ENCODE data around the gene UBE4B.

UBE4B gene

DNA sequence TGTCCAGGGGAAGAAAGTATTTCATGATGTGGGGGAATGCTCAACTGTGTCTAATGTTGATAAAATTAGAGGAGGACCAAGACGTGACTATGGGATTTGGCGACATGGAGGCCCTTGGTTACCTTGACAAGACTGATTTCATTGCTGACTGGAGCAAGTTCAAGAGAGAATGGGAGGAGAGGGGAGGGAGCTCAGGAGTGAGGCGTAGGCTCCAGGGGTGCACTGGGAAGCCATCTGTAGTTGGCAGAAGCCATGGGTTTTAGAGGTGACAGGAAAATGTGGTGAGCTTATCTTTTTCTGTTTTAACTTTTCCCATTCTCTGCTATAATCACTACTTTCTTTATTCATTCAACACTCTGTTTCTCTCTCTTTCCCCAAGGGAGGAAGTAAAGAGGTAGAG, 15.8 kb downstream of the UBE4B start:
- Histone ChIP-seq H3K9me3 (ENCODE audit: insufficient read depth, low read depth, low read length) (no peaks in the 10 kb centered on the region), H4K8ac (ENCODE audit: low read depth, low read length) (no peak overlapping the region), H3K14ac (ENCODE audit: low read length) (no peak overlapping the region), H3K4me3 (ENCODE audit: low read depth, low read length) (no peak overlapping the region), H3K27me3 (ENCODE audit: insufficient read depth, low read length) (no peaks in the 10 kb centered on the region), H4K91ac (ENCODE audit: low read depth, low read length) (no peak overlapping the region), H4K12ac (ENCODE audit: low read depth, low read length) (no peak overlapping the region), H3K23ac (ENCODE audit: low read length) (no peak overlapping the region), H3K4me2 (ENCODE audit: low read length) (no peak overlapping the region), H3K18ac (ENCODE audit: low read length) (no peak overlapping the region), H3K79me1 (ENCODE audit: low read length) (no peaks in the 10 kb centered on the region), H3K9ac (ENCODE audit: low read length) (no peak overlapping the region), H3K4me1 (ENCODE audit: control insufficient read depth in 1 of 2, insufficient read depth in 2 of 2, low read length in 2 of 2) (peaks cover 0 to 10% of the 10 kb centered on the region in 2 experiments), H3K4ac (ENCODE audit: low read depth, low read length) (no peak overlapping the region), H3K79me2 (ENCODE audit: control insufficient read depth, insufficient read depth, low read length, poor library complexity) (peaks cover 2% of the 10 kb centered on the region), H3K27ac (ENCODE audit: low read depth, low read length) (no peak overlapping the region), H2BK12ac (ENCODE audit: low read length) (no peak overlapping the region), H2BK120ac (ENCODE audit: insufficient read depth, low read length, poor library complexity) (no peak overlapping the region), H3K36me3 (ENCODE audit: control insufficient read depth in 1 of 2, insufficient read depth in 2 of 2, low read length in 2 of 2) (peaks cover 2 to 4% of the 10 kb centered on the region in 2 experiments), H2AK5ac (ENCODE audit: low read length) (no peak overlapping the region), H2AFZ (ENCODE audit: insufficient read depth, low read length, poor library complexity) (no peak overlapping the region), H2BK5ac (ENCODE audit: low read depth, low read length, poor library complexity) (no peak overlapping the region)
- WGBS (ENCODE audit: extremely low coverage, insufficient coverage, insufficient read length), result no CpG with 5 or more reads among the region's 3 CpGs
- DNase-seq, result no peak

DNA sequence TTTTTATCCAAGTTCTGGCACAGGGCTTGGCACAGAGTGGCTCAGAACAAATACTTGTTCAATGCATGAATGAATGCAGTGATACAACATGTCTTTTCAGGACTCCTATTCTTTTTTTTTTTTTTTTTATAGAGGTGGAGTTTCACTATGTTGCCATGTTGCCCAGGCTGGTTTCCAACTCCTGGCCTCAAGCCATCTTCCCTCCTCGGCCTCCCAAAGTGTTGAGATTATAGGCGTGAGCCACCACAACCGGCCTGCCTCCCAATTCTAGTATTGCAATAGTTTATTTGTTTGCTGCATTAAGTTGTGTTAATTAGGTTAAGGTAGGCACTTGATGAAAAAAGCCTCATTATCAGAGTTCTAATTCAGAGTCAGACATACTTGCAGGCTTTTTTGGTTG, 17.9 kb downstream of the UBE4B start:
- H4K12ac ChIP-seq (ENCODE audit: low read depth, low read length), result no peak overlapping the region
- WGBS (ENCODE audit: extremely low coverage, insufficient coverage, insufficient read length), result no CpG with 5 or more reads among the region's 3 CpGs

DNA sequence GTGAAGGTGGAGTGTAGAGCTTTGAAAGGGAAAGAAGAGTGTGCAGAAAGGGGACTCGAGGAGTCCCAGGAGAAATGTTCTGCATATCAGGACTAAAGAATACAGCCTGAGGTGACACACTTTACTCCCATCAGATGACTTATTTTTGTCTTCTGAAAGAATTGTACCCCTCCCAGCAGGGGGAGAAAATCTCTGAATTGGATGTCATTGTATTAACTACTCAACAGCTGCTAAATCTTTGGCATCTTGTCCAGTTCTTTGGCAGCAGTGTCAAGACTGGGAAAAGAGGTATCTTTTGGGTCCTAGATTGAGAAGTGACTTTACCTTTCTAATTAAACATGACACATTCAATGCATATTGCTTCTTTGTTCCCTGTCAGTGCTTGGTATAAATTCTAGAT, 18.9 kb downstream of the UBE4B start:
- Histone ChIP-seq H3K27ac (ENCODE audit: low read depth, low read length) (no peak overlapping the region), H3K9ac (ENCODE audit: low read length) (no peak overlapping the region), H3K23ac (ENCODE audit: low read length) (no peak overlapping the region), H3K18ac (ENCODE audit: low read length) (no peak overlapping the region), H2BK12ac (ENCODE audit: low read length) (no peak overlapping the region), H4K12ac (ENCODE audit: low read depth, low read length) (no peak overlapping the region), H3K79me1 (ENCODE audit: low read length) (no peaks in the 10 kb centered on the region), H2BK120ac (ENCODE audit: insufficient read depth, low read length, poor library complexity) (no peak overlapping the region), H3K4ac (ENCODE audit: low read depth, low read length) (peak overlapping the region; percentile 21), H2AFZ (ENCODE audit: insufficient read depth, low read length, poor library complexity) (no peak overlapping the region), H3K4me3 (ENCODE audit: low read depth, low read length) (no peak overlapping the region), H3K14ac (ENCODE audit: low read length) (no peak overlapping the region), H3K27me3 (ENCODE audit: insufficient read depth, low read length) (no peaks in the 10 kb centered on the region), H3K36me3 (ENCODE audit: control insufficient read depth in 1 of 2, insufficient read depth in 2 of 2, low read length in 2 of 2) (peaks cover 2% of the 10 kb centered on the region in 2 experiments), H3K4me1 (ENCODE audit: control insufficient read depth in 1 of 2, insufficient read depth in 2 of 2, low read length in 2 of 2) (peaks cover 3 to 4% of the 10 kb centered on the region in 2 experiments), H2BK5ac (ENCODE audit: low read depth, low read length, poor library complexity) (no peak overlapping the region), H4K91ac (ENCODE audit: low read depth, low read length) (no peak overlapping the region), H4K8ac (ENCODE audit: low read depth, low read length) (no peak overlapping the region), H3K4me2 (ENCODE audit: low read length) (no peak overlapping the region), H3K9me3 (ENCODE audit: insufficient read depth, low read depth, low read length) (no peaks in the 10 kb centered on the region), H3K79me2 (ENCODE audit: control insufficient read depth, insufficient read depth, low read length, poor library complexity) (peaks cover 1% of the 10 kb centered on the region), H2AK5ac (ENCODE audit: low read length) (no peak overlapping the region)
- DNase-seq, result no peak
- no CpG with 5 or more reads among the region's 1 CpG for WGBS (ENCODE audit: extremely low coverage, insufficient coverage, insufficient read length)

More for the DNA sequence above, 17.9 kb downstream of the UBE4B start:
- peaks cover 2% of the 10 kb centered on the region in 2 experiments for H3K36me3 ChIP-seq (ENCODE audit: control insufficient read depth in 1 of 2, insufficient read depth in 2 of 2, low read length in 2 of 2)
- H3K23ac ChIP-seq (ENCODE audit: low read length), result no peak overlapping the region
- peaks cover 4 to 10% of the 10 kb centered on the region in 2 experiments for H3K4me1 ChIP-seq (ENCODE audit: control insufficient read depth in 1 of 2, insufficient read depth in 2 of 2, low read length in 2 of 2)
- no peak overlapping the region for H2BK5ac ChIP-seq (ENCODE audit: low read depth, low read length, poor library complexity)
- no peak overlapping the region for H3K4me3 ChIP-seq (ENCODE audit: low read depth, low read length)
- peaks cover 2% of the 10 kb centered on the region for H3K79me2 ChIP-seq (ENCODE audit: control insufficient read depth, insufficient read depth, low read length, poor library complexity)
- no peak overlapping the region for H3K4ac ChIP-seq (ENCODE audit: low read depth, low read length)
- H3K27ac ChIP-seq (ENCODE audit: low read depth, low read length), result no peak overlapping the region
- no peak overlapping the region for H2BK12ac ChIP-seq (ENCODE audit: low read length)
- no peak overlapping the region for H2BK120ac ChIP-seq (ENCODE audit: insufficient read depth, low read length, poor library complexity)
- no peak overlapping the region for H3K14ac ChIP-seq (ENCODE audit: low read length)
- no peak overlapping the region for H4K8ac ChIP-seq (ENCODE audit: low read depth, low read length)
- H2AFZ ChIP-seq (ENCODE audit: insufficient read depth, low read length, poor library complexity), result no peak overlapping the region
- no peak overlapping the region for H3K18ac ChIP-seq (ENCODE audit: low read length)
- H4K91ac ChIP-seq (ENCODE audit: low read depth, low read length), result no peak overlapping the region
- no peak overlapping the region for H2AK5ac ChIP-seq (ENCODE audit: low read length)
- H3K9ac ChIP-seq (ENCODE audit: low read length), result no peak overlapping the region
- H3K9me3 ChIP-seq (ENCODE audit: insufficient read depth, low read depth, low read length), result no peaks in the 10 kb centered on the region
- H3K4me2 ChIP-seq (ENCODE audit: low read length), result no peak overlapping the region
- no peaks in the 10 kb centered on the region for H3K79me1 ChIP-seq (ENCODE audit: low read length)
- no peaks in the 10 kb centered on the region for H3K27me3 ChIP-seq (ENCODE audit: insufficient read depth, low read length)
- DNase-seq, result no peak

DNA sequence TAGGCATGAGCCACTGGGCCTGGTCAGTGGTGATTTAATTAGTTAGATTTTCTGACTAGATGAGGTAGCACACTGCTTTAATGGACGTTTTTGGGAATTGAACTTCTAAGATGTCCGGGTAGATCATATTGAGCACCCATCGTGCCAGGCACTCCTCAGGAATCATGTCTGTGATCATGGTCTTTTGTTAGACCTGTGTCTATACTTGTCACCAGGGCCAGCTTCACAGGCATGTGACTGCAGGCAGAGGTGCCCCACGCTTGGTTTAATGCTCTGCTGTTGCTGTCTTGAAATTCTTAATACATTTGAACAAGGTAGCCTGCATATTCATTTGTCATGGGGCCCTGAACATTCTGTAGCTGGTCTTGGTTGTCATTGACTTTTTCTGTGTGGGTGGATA, 19.6 kb downstream of the UBE4B start:
- Histone ChIP-seq H2AK5ac (ENCODE audit: low read length) (no peak overlapping the region), H2BK5ac (ENCODE audit: low read depth, low read length, poor library complexity) (no peak overlapping the region), H3K18ac (ENCODE audit: low read length) (no peak overlapping the region), H3K27me3 (ENCODE audit: insufficient read depth, low read length) (no peaks in the 10 kb centered on the region), H3K9ac (ENCODE audit: low read length) (no peak overlapping the region), H2BK120ac (ENCODE audit: insufficient read depth, low read length, poor library complexity) (no peak overlapping the region), H3K4me3 (ENCODE audit: low read depth, low read length) (no peak overlapping the region), H3K4ac (ENCODE audit: low read depth, low read length) (no peak overlapping the region), H3K4me2 (ENCODE audit: low read length) (no peak overlapping the region), H4K12ac (ENCODE audit: low read depth, low read length) (no peak overlapping the region), H3K14ac (ENCODE audit: low read length) (no peak overlapping the region), H3K79me1 (ENCODE audit: low read length) (peaks cover under 1% of the 10 kb centered on the region), H4K91ac (ENCODE audit: low read depth, low read length) (no peak overlapping the region), H3K27ac (ENCODE audit: low read depth, low read length) (no peak overlapping the region), H3K36me3 (ENCODE audit: control insufficient read depth in 1 of 2, insufficient read depth in 2 of 2, low read length in 2 of 2) (peaks cover 2% of the 10 kb centered on the region in 2 experiments), H2BK12ac (ENCODE audit: low read length) (no peak overlapping the region), H4K8ac (ENCODE audit: low read depth, low read length) (no peak overlapping the region), H3K23ac (ENCODE audit: low read length) (no peak overlapping the region), H3K9me3 (ENCODE audit: insufficient read depth, low read depth, low read length) (no peaks in the 10 kb centered on the region), H3K4me1 (ENCODE audit: control insufficient read depth in 1 of 2, insufficient read depth in 2 of 2, low read length in 2 of 2) (peaks cover 4 to 6% of the 10 kb centered on the region in 2 experiments), H3K79me2 (ENCODE audit: control insufficient read depth, insufficient read depth, low read length, poor library complexity) (peaks cover 2% of the 10 kb centered on the region), H2AFZ (ENCODE audit: insufficient read depth, low read length, poor library complexity) (no peak overlapping the region)
- WGBS (ENCODE audit: extremely low coverage, insufficient coverage, insufficient read length), result no CpG with 5 or more reads among the region's 4 CpGs
- DNase-seq, result no peak
